HG02759 (cell line): Measurements from ENCODE around the gene PLPP4.

Experiments used
- ATAC-seq: cut with Tn5 transposase; IDR thresholded peaks from one replicate; pipeline ENCODE4 v1.9.1; 2021; ENCODE audit warnings: mild to moderate bottlenecking, moderate library complexity; ENCODE audit not compliant: unreplicated experiment

The PLPP4 gene

GRCh38 chr10:120456143-120456625 lies 843 bp upstream of the PLPP4 start:
- ATAC-seq = peak; percentile 12

- no peak for ATAC-seq
These were observed 575 bp downstream of the PLPP4 start for GRCh38 chr10:120457431-120458172.

DNA sequence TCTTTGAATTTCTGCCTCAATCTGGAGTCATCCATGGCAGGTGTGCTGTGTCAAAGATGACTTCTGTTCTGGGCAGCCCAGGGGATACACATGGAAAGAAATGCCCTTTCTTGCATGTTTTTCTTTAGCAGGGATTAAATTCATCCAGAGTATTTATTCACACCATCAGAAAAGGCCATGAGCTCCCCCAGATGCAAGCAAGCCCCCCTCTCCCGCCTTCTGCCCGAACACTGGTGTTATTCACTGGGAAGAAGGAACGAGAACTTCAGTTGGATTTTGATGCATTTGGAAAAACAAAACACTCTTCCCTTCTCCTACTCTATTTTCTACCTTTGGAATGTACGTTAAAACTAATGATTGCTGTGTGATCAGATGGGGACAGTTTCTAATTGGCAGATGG lies 1.4 kb downstream of the PLPP4 start:
- no peak for ATAC-seq

- no peak for ATAC-seq
These were observed 2.2 kb downstream of the PLPP4 start for GRCh38 chr10:120459185-120459584.

GRCh38 chr10:120460186-120460585 lies 3.2 kb downstream of the PLPP4 start:
- no peak for ATAC-seq

DNA sequence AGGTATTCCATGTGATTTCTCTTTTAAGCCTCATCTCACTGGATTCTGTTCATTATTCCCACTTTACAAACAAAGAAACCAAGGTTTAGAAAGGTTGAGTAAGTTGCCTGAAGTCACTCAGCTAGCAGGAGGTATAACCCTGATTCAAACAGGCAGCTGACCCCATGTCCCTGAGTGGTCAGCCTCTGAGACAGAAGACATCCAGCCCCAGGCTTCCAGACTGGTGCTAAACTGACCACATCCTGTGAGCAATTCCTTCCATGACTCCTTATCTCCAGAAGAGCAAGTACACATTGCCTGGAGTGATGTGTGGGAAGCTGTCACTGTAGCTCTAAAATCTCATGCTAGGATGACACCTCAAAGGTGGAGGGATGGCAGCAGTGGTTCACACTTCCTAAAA lies 3.7 kb downstream of the PLPP4 start:
- ATAC-seq = no peak

GRCh38 chr10:120462018-120462682 lies 5.1 kb downstream of the PLPP4 start:
- no peak for ATAC-seq

GRCh38 chr10:120465138-120465537 lies 8.1 kb downstream of the PLPP4 start:
- no peak for ATAC-seq

DNA sequence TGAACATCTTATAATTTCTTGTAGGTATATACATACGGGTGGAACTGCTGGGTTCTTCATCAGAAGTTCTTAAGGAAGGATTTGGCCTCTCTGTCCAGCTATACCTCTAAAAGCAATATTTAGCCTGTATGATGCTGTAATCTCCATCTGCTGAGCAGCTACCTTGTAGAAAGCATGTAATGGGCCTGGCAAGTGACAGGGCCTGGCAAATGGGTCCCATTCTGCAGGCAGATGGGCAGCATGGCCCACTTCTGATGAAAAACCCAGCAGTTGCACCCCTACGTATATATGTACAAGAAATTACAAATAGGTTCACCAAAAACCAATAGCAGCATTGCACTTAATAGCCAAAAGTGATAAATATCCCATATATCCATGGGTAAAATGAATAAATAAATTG lies 9.0 kb downstream of the PLPP4 start:
- ATAC-seq = no peak

DNA sequence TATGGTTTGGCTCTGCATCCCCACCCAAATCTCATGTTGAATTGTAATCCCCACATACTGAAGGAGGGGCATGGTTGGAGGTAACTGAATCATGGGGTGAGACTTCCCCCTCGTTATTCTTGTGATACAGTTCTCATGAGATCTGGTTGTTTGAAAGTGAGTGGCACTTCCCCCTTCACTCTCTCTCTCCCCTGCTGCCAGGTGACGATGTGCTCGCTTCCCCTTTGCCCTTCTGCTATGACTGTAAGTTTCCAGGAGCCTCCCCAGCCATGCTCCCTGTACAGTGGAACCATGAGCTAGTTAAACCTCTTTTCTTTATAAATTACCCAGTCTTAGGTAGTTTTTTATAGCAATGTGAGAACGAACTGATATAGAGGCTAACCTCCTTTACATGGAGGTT lies 16.6 kb downstream of the PLPP4 start:
- peak; percentile 53 for ATAC-seq

- no peak for ATAC-seq
These were observed 17.9 kb downstream of the PLPP4 start for GRCh38 chr10:120474956-120475355.

GRCh38 chr10:120475844-120476791 lies 19.1 kb downstream of the PLPP4 start:
- ATAC-seq = no peak

DNA sequence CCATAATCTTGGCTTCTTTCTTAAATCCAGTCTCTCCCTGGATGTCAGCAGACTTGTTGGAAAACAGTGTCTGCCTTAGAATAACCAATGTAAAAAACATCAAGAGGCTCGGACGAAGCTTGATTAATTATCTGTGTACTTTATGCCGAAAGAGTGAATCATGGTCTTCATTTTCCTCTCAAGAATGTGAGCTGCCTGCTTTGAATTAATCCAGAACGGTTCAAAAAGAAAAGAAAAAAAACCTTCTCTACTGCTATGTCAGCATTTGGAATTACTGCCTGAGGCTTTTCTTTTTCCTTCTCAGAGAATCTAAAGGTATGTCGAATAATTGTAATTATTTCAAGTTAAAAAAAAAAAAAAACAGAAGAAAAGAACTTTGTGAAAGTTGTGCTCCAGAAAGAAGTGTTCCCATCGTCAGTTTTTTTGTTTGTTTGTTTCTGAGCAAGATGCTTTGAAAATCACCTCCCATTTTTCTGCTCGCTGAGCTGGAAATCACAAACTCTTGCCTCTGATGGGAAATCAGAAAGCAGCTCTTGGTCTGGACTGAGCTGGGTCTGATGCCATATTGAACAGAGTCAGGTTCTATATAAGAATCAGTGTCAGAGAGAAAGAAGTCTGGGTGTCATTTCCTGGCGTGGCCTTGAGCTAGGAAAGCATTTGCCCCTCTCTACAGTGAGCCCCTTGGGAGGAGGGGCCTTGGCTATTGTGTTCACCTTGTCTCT lies 20.2 kb downstream of the PLPP4 start:
- no peak for ATAC-seq

DNA sequence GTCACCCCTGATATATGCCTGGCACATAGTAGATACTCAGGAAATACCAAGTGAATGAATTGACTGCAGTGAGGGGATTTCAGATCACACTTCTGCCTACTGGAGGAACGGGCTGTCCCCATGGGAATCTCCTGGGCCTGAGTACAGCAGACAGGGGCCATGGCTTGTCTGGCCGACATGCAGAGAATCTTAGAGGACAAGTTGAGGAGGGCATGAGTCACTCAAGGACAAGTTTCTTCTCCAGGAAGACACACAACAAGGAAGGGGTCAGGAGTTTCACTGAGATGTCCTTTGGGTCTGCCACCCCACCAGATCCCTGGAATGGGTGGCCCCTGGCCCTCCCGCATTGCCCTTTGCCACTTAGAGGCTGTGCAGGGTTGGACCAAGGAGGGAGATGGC lies 20.7 kb downstream of the PLPP4 start:
- ATAC-seq = no peak

- ATAC-seq = no peak
These were observed 21.4 kb downstream of the PLPP4 start for GRCh38 chr10:120478386-120478785.

GRCh38 chr10:120479506-120479905 lies 22.5 kb downstream of the PLPP4 start:
- no peak for ATAC-seq

GRCh38 chr10:120480065-120480600 lies 23.1 kb downstream of the PLPP4 start:
- ATAC-seq = no peak

- no peak for ATAC-seq
These were observed 23.8 kb downstream of the PLPP4 start for GRCh38 chr10:120480848-120481247.

DNA sequence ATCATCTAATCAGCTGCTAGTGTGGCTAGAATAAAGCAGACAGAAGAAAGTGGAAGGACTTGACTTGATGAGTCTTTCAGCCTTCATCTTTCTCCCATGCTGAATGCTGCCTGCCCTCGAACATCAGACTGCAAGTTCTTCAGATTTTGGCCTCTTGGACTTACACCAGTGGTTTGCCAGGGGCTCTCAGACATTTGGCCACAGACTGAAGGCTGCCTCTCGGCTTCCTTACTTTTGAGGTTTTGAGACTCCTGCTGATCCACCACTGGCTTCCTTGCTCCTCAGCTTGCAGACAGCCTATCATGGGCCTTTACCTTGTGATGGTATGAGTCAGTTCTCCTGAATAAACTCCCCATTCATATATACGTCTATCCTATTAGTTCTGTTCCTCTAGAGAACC lies 26.0 kb downstream of the PLPP4 start:
- no peak for ATAC-seq

- ATAC-seq = no peak
These were observed 26.7 kb downstream of the PLPP4 start for GRCh38 chr10:120483651-120484301.
